Lower leg skin (tissue), 3 donors: ENCODE results near the gene GBE1.

ENCODE experiments used
- CTCF ChIP-seq, 3 donors: fragments of 450-650 bp; IDR thresholded peaks; one replicate each; pipeline ENCODE4 v1.5.1; 2016; ENCODE audit warnings: antibody characterized with exemption in 3 of 3, mild to moderate bottlenecking in 3 of 3, moderate library complexity in 2 of 3
- POLR2A ChIP-seq, 2 donors: fragments of 450-650 bp; IDR thresholded peaks; one replicate each; pipeline ENCODE4 v1.6.1; 2016 to 2017; ENCODE audit warnings: antibody characterized with exemption in 2 of 2, mild to moderate bottlenecking in 1 of 2, moderate library complexity in 1 of 2

GRCh38 chr3:81663114-81663513, 98.3 kb downstream of the GBE1 start:
- TF ChIP-seq CTCF (IDR thresholded peaks at IDR 0.05) (no peak), POLR2A (IDR thresholded peaks at IDR 0.05) (no peak)
